ENCODE measurements around the gene TAGLN2. TPM values are rescaled to one million over a fixed set of nuclear protein-coding genes. Genes with fewer than 3 reads are reported as not detected.

Gene TAGLN2
- total RNA-seq, 1 donor from 2014 or later: 3.9 TPM

DNA sequence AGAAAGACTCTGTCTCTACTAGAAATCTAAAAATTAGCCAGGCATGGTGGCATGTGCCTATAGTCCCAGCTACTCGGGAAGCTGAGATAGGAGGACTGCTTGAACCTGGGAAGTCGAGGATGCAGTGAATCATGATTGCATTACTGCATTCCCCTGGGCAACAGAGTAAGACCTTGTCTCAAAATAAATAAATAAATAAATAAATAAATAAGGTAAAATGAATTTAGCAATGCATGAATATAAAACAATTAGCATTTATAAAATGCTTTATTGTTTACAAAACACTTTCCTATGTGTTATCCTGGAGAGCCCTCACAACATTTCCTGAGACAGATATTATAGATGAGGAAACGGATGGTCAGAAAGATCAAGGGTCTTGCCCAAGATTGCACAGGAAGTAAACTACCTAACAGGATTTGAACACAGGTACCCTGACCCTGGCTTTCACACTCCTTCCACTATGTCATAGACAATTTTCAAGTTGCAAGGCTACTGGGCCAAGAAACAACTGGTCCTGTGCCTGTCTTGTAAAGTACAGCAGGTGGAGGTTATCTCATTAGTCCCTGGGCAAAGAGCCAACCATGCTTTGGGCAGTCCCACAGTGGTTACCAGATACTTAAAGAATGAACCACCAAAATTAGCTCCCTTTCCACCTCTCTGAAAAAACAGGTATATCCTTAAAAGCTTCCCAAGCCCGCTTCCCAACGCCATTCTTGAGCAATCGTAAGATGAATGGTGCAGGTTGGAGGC lies 47.4 kb downstream of the TAGLN2 start:
- no peak overlapping the region for H3K4me3 ChIP-seq
- H3K4me1 Mint-ChIP-seq: no peaks in the 10 kb centered on the region
- TF ChIP-seq EZH2 (IDR thresholded peaks at IDR 0.05): no peak
- TF ChIP-seq, protein P1, sequence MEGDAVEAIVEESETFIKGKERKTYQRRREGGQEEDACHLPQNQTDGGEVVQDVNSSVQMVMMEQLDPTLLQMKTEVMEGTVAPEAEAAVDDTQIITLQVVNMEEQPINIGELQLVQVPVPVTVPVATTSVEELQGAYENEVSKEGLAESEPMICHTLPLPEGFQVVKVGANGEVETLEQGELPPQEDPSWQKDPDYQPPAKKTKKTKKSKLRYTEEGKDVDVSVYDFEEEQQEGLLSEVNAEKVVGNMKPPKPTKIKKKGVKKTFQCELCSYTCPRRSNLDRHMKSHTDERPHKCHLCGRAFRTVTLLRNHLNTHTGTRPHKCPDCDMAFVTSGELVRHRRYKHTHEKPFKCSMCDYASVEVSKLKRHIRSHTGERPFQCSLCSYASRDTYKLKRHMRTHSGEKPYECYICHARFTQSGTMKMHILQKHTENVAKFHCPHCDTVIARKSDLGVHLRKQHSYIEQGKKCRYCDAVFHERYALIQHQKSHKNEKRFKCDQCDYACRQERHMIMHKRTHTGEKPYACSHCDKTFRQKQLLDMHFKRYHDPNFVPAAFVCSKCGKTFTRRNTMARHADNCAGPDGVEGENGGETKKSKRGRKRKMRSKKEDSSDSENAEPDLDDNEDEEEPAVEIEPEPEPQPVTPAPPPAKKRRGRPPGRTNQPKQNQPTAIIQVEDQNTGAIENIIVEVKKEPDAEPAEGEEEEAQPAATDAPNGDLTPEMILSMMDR (IDR thresholded peaks at IDR 0.05): no peak
- no peak for TF ChIP-seq EZH2phosphoT487 (IDR thresholded peaks at IDR 0.05)

DNA sequence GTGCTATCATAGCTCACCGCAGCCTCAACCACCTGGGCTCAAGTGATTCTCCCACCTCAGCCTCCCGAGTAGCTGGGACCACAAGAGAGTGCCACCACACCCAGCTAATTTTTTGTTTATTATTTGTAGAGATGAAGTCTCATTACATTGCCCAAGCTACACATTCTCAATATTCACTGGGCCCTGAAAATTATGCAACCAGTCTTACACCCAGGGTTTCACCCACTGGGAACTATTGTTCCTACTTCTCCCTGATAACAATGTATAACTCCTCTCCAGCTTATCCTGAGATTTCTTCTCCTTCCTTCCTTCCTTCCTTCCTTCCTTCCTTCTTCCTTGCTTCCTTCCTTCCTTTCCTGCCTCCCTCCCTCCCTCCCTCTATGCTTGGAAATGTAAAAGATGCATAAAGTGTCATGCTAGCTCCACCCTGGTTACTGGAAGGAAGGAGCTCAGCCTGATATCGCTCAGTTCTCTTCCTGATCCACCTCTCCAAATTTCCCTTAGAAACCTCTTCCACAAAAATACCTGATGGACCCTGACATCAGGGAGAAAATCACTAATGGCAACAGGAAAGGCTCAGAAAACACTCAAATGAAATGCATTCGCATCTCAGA lies 51.7 kb downstream of the TAGLN2 start:
- Histone ChIP-seq H3K36me3 (no peaks in the 10 kb centered on the region), H3F3A (ENCODE audit: low read depth) (no peaks in the 10 kb centered on the region), H3K4me3 (no peak overlapping the region), H3K9me3 (ENCODE audit: low read depth) (no peaks in the 10 kb centered on the region), H3K27ac (no peak overlapping the region), H3K9ac (no peak overlapping the region), H3K79me2 (ENCODE audit: low read depth) (no peaks in the 10 kb centered on the region), H3K4me2 (no peak overlapping the region), H3K27me3 (no peaks in the 10 kb centered on the region), H2AFZ (replicated peaks) (no peak overlapping the region), H3K4me1 (no peaks in the 10 kb centered on the region), H4K20me1 (ENCODE audit: low read depth) (no peaks in the 10 kb centered on the region)
- H3K4me3 Mint-ChIP-seq: no peak overlapping the region
- no peaks in the 10 kb centered on the region for H3K36me3 Mint-ChIP-seq
- no peak for TF ChIP-seq EZH2 (IDR thresholded peaks at IDR 0.05)
- no peak for TF ChIP-seq EZH2phosphoT487 (IDR thresholded peaks at IDR 0.05)
- TF ChIP-seq, protein P1 (IDR thresholded peaks at IDR 0.05): no peak
- H3K4me1 Mint-ChIP-seq: peaks cover 9% of the 10 kb centered on the region
- DNase-seq (ENCODE audit: low spot score): no peak
- peaks cover 7% of the 10 kb centered on the region for H3K27me3 Mint-ChIP-seq (ENCODE audit: insufficient read depth, low read depth)
- H3K27ac Mint-ChIP-seq: no peak overlapping the region
- H3K9me3 Mint-ChIP-seq: no peaks in the 10 kb centered on the region

More for the DNA sequence above, 47.4 kb downstream of the TAGLN2 start:
- H3K27ac ChIP-seq: no peak overlapping the region
- no peak overlapping the region for H2AFZ ChIP-seq (replicated peaks)
- no peak overlapping the region for H3K9ac ChIP-seq
- H3F3A ChIP-seq (ENCODE audit: low read depth): no peaks in the 10 kb centered on the region
- H3K36me3 Mint-ChIP-seq: no peaks in the 10 kb centered on the region
- no peaks in the 10 kb centered on the region for H3K9me3 ChIP-seq (ENCODE audit: low read depth)
- no peak overlapping the region for H3K4me3 Mint-ChIP-seq
- no peaks in the 10 kb centered on the region for H3K9me3 Mint-ChIP-seq
- H3K27me3 Mint-ChIP-seq (ENCODE audit: insufficient read depth, low read depth): peaks cover 6% of the 10 kb centered on the region
- no peak for DNase-seq (ENCODE audit: low spot score)
- no peaks in the 10 kb centered on the region for H3K4me1 ChIP-seq
- H3K27me3 ChIP-seq: no peaks in the 10 kb centered on the region
- H4K20me1 ChIP-seq (ENCODE audit: low read depth): no peaks in the 10 kb centered on the region
- no peak overlapping the region for H3K4me2 ChIP-seq
- no peak overlapping the region for H3K27ac Mint-ChIP-seq
- H3K36me3 ChIP-seq: no peaks in the 10 kb centered on the region
- H3K79me2 ChIP-seq (ENCODE audit: low read depth): no peaks in the 10 kb centered on the region

DNA sequence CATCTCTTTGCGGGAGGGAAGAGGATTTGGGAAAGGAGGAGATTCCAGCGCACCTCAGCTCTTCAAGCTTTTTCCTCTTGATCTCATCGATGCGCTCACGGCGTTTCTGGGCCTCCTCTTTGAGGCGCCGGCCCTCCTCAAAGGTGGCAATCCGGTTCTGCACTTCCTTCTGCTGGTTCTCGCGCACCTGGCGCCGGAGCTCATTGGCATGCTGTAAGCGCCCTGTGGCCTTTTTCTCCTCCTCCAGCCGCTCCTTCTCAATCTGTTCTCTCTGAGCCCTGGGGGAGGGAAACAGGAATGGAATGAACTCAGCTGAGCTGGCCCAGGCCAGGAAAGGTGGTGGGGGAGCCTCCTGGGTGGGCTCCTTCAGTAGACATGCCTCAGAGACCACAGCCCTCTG lies 52.4 kb downstream of the TAGLN2 start:
- Histone ChIP-seq H3K27ac (no peak overlapping the region), H3K4me1 (no peaks in the 10 kb centered on the region), H3K79me2 (ENCODE audit: low read depth) (no peaks in the 10 kb centered on the region), H3K4me3 (no peak overlapping the region), H3K27me3 (no peaks in the 10 kb centered on the region), H4K20me1 (ENCODE audit: low read depth) (no peaks in the 10 kb centered on the region), H3K4me2 (no peak overlapping the region), H3K9me3 (ENCODE audit: low read depth) (no peaks in the 10 kb centered on the region), H3K36me3 (no peaks in the 10 kb centered on the region), H2AFZ (replicated peaks) (no peak overlapping the region), H3K9ac (no peak overlapping the region), H3F3A (ENCODE audit: low read depth) (no peaks in the 10 kb centered on the region)
- TF ChIP-seq, protein P1 (IDR thresholded peaks at IDR 0.05): no peak
- no peak for TF ChIP-seq EZH2phosphoT487 (IDR thresholded peaks at IDR 0.05)
- TF ChIP-seq EZH2 (IDR thresholded peaks at IDR 0.05): no peak
- H3K27me3 Mint-ChIP-seq (ENCODE audit: insufficient read depth, low read depth): peaks cover 7% of the 10 kb centered on the region
- H3K4me1 Mint-ChIP-seq: peaks cover 14% of the 10 kb centered on the region
- DNase-seq (ENCODE audit: low spot score): no peak
- H3K4me3 Mint-ChIP-seq: no peak overlapping the region
- H3K27ac Mint-ChIP-seq: no peak overlapping the region
- no peaks in the 10 kb centered on the region for H3K36me3 Mint-ChIP-seq
- no peaks in the 10 kb centered on the region for H3K9me3 Mint-ChIP-seq
